AG09319 (cell line): ENCODE measurements around the gene PNKP.

Experiments
- DNase-seq: peaks from one replicate; pipeline ENCODE4 v3.0.0-alpha.2; 2010; ENCODE audit warnings: low read depth; ENCODE audit errors: extremely low read depth
- CTCF ChIP-seq: IDR thresholded peaks from 2 replicates; pipeline ENCODE4 v1.5.1; 2011; ENCODE audit warnings: low read depth, mild to moderate bottlenecking, inconsistent platforms, low read length, moderate library complexity

The PNKP gene

GRCh38 chr19:49855676-49856573 lies 11.5 kb downstream of the PNKP start:
- no peak for DNase-seq
- no peak for TF ChIP-seq CTCF

- TF ChIP-seq CTCF = no peak
- no peak for DNase-seq
These were observed 12.1 kb downstream of the PNKP start for GRCh38 chr19:49855277-49855675.

- DNase-seq = no peak
- no peak for TF ChIP-seq CTCF
These were observed 12.8 kb downstream of the PNKP start for GRCh38 chr19:49854378-49855263.

- no peak for DNase-seq
These were observed 13.5 kb downstream of the PNKP start for GRCh38 chr19:49853852-49854377.

GRCh38 chr19:49852631-49853126 lies 14.7 kb downstream of the PNKP start:
- no peak for DNase-seq
- no peak for TF ChIP-seq CTCF

More at GRCh38 chr19:49853852-49854377, 13.5 kb downstream of the PNKP start:
- TF ChIP-seq CTCF = no peak

- DNase-seq = no peak
- TF ChIP-seq CTCF = no peak
These were observed 15.7 kb downstream of the PNKP start for GRCh38 chr19:49851456-49852259.
